Panc1 (cell line): ENCODE measurements around the gene CLBA1. TPM values are rescaled to one million over a fixed set of nuclear protein-coding genes. Genes with fewer than 3 reads are reported as not detected.

Experiments
- ATAC-seq: fragments of 200-7000 bp; cut with Tn5 transposase; 2 replicates; pipeline ENCODE4 v1.9.1; 2020; ENCODE audit warnings: mild to moderate bottlenecking, moderate library complexity
- BruUV-seq: library from RNA; stranded (reverse); fragments of 400-500 nt; replicated peaks from 2 replicates; lab custom pipeline; 2021; lab: Mats Ljungman, UMichigan
- CTCF ChIA-PET: fragments of 300-600 bp; sonication (Branson Sonifier 250); formaldehyde crosslinking; loops from one replicate; lab custom pipeline; 2022; ENCODE audit warnings: antibody characterized with exemption; lab: Charles Lee
- POLR2A ChIA-PET: fragments of 300-600 bp; sonication (Branson Sonifier 250); formaldehyde crosslinking; loops from one replicate; lab custom pipeline; 2022; ENCODE audit warnings: antibody characterized with exemption; lab: Charles Lee
- DNase-seq: peaks from one replicate; pipeline ENCODE4 v3.0.0-alpha.2; 2010; ENCODE audit warnings: low read depth, low spot score
- H3K27ac ChIP-seq: 2 replicates; pipeline ENCODE4 v1.5.1; 2011; ENCODE audit warnings: mild to moderate bottlenecking, low read length, inconsistent platforms
- H3K27me3 ChIP-seq: fragments of 200-500 bp; sonication (Bioruptor generic); 2 replicates; pipeline ENCODE4 v1.6.0; 2014; ENCODE audit warnings: low read length, inconsistent platforms; ENCODE audit not compliant: control insufficient read depth, insufficient read depth
- H3K36me3 ChIP-seq: fragments of 200-500 bp; sonication (Bioruptor generic); 2 replicates; pipeline ENCODE4 v1.5.1; 2014; ENCODE audit warnings: inconsistent platforms, mild to moderate bottlenecking, low read length, moderate library complexity; ENCODE audit not compliant: control insufficient read depth, insufficient read depth
- H3K4me1 ChIP-seq: 2 replicates; pipeline ENCODE4 v1.5.1; 2011; ENCODE audit warnings: inconsistent platforms, mild to moderate bottlenecking, low read length, moderate library complexity; ENCODE audit not compliant: control insufficient read depth, insufficient read depth
- H3K4me3 ChIP-seq, 2 experiments: 2 replicates each; pipeline ENCODE4 v1.5.1; 2011 to 2012; ENCODE audit warnings: low read depth in 2 of 2, low read length in 2 of 2, mild to moderate bottlenecking in 2 of 2, inconsistent platforms in 1 of 2, moderate library complexity in 1 of 2
- H3K9me3 ChIP-seq: fragments of 200-500 bp; sonication (Bioruptor generic); 2 replicates; pipeline ENCODE4 v1.5.1; 2014; ENCODE audit warnings: low read depth, mild to moderate bottlenecking, inconsistent platforms, low read length, moderate library complexity; ENCODE audit not compliant: control insufficient read depth, insufficient read depth
- POLR2AphosphoS5 ChIP-seq: IDR thresholded peaks from 2 replicates; pipeline ENCODE4 v1.6.1; 2012; ENCODE audit warnings: mild to moderate bottlenecking, low read depth, low read length, moderate library complexity
- SIN3A ChIP-seq: IDR thresholded peaks from 2 replicates; pipeline ENCODE4 v1.6.1; 2012; ENCODE audit warnings: low read depth, mild to moderate bottlenecking, low read length, moderate library complexity, borderline replicate concordance; ENCODE audit not compliant: insufficient read depth
- TCF7L2 ChIP-seq: IDR thresholded peaks from 2 replicates; pipeline ENCODE4 v1.6.1; 2011; ENCODE audit warnings: mild to moderate bottlenecking, low read depth, low read length, inconsistent platforms
- in situ Hi-C: cut with HindIII; loops from 2 replicates; pipeline ENCODE4 v1.10.0; 2016; ENCODE audit warnings: low sequenced_read_pairs, low pct_unique_long_range_greater_than_20kb
- intact Hi-C: fragments of 100-400 bp; cut with micrococcal nuclease; formaldehyde crosslinking; loops from one replicate; pipeline ENCODE4 v1.10.0; 2022; ENCODE audit not compliant: unreplicated experiment
- total RNA-seq: library from RNA; stranded (reverse); gene quantifications from one replicate; pipeline ENCODE4 v1.2.1, GENCODE V29; 2021; ENCODE audit not compliant: unreplicated experiment
- TF ChIP-seq, protein P1 (sequence below), 2 experiments: IDR thresholded peaks; 2 replicates each; pipeline ENCODE4 v1.6.1; 2011 to 2012; ENCODE audit warnings: low read depth in 2 of 2, control low read depth in 1 of 2, low read length in 1 of 2, mild to moderate bottlenecking in 1 of 2, moderate library complexity in 1 of 2; ENCODE audit not compliant: insufficient read depth in 1 of 2
- TF ChIP-seq, protein P2 (sequence below): fragments of 450-650 bp; IDR thresholded peaks from 2 replicates; pipeline ENCODE4 v1.5.1; 2017; ENCODE audit warnings: mild to moderate bottlenecking

CLBA1 gene
- total RNA-seq, 1 experiment from 2014 or later = 13.8 TPM

GRCh38 chr14:105015905-105016304 is 30.3 kb downstream of the CLBA1 start:
- Histone ChIP-seq H3K36me3 (peaks cover 7% of the 10 kb centered on the region), H3K4me1 (peaks cover 59% of the 10 kb centered on the region), H3K27ac (peak overlapping the region; percentile 81), H3K27me3 (no peaks in the 10 kb centered on the region), H3K9me3 (no peaks in the 10 kb centered on the region), H3K4me3 (0 out of 4 replicates have a peak overlapping the region, but pooled peaks of 1 of the 2 experiments have one; percentile 8)
- in situ Hi-C loops = no loop called here
- ChIA-PET POLR2A (no interaction called here), CTCF (no interaction called here)
- ATAC-seq (no peak), DNase-seq (no peak)
- intact Hi-C loops = no loop called here
- BruUV-seq = no TSS peak
- TF ChIP-seq, protein P1, sequence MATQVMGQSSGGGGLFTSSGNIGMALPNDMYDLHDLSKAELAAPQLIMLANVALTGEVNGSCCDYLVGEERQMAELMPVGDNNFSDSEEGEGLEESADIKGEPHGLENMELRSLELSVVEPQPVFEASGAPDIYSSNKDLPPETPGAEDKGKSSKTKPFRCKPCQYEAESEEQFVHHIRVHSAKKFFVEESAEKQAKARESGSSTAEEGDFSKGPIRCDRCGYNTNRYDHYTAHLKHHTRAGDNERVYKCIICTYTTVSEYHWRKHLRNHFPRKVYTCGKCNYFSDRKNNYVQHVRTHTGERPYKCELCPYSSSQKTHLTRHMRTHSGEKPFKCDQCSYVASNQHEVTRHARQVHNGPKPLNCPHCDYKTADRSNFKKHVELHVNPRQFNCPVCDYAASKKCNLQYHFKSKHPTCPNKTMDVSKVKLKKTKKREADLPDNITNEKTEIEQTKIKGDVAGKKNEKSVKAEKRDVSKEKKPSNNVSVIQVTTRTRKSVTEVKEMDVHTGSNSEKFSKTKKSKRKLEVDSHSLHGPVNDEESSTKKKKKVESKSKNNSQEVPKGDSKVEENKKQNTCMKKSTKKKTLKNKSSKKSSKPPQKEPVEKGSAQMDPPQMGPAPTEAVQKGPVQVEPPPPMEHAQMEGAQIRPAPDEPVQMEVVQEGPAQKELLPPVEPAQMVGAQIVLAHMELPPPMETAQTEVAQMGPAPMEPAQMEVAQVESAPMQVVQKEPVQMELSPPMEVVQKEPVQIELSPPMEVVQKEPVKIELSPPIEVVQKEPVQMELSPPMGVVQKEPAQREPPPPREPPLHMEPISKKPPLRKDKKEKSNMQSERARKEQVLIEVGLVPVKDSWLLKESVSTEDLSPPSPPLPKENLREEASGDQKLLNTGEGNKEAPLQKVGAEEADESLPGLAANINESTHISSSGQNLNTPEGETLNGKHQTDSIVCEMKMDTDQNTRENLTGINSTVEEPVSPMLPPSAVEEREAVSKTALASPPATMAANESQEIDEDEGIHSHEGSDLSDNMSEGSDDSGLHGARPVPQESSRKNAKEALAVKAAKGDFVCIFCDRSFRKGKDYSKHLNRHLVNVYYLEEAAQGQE (IDR thresholded peaks at IDR 0.05; ENCODE audit: insufficient read depth in 1 of 2, low read depth in 2 of 2, low read length in 1 of 2) = no peak
- no peak for TF ChIP-seq POLR2AphosphoS5

- Histone ChIP-seq H3K27me3 (no peaks in the 10 kb centered on the region), H3K36me3 (peaks cover 7% of the 10 kb centered on the region), H3K27ac (peak overlapping the region; percentile 95), H3K9me3 (no peaks in the 10 kb centered on the region), H3K4me3 (peak overlapping the region; percentile 75 to 88; a peak in 3 of 4 replicates), H3K4me1 (peaks cover 58% of the 10 kb centered on the region)
- in situ Hi-C loops (no loop called here), intact Hi-C loops (no loop called here)
- TF ChIP-seq POLR2AphosphoS5 = no peak
- TF ChIP-seq, protein P1 (IDR thresholded peaks at IDR 0.05; ENCODE audit: insufficient read depth in 1 of 2, low read depth in 2 of 2, low read length in 1 of 2) = no peak
- no peak for TF ChIP-seq TCF7L2
- TF ChIP-seq, protein P2, sequence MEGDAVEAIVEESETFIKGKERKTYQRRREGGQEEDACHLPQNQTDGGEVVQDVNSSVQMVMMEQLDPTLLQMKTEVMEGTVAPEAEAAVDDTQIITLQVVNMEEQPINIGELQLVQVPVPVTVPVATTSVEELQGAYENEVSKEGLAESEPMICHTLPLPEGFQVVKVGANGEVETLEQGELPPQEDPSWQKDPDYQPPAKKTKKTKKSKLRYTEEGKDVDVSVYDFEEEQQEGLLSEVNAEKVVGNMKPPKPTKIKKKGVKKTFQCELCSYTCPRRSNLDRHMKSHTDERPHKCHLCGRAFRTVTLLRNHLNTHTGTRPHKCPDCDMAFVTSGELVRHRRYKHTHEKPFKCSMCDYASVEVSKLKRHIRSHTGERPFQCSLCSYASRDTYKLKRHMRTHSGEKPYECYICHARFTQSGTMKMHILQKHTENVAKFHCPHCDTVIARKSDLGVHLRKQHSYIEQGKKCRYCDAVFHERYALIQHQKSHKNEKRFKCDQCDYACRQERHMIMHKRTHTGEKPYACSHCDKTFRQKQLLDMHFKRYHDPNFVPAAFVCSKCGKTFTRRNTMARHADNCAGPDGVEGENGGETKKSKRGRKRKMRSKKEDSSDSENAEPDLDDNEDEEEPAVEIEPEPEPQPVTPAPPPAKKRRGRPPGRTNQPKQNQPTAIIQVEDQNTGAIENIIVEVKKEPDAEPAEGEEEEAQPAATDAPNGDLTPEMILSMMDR = no peak
- TF ChIP-seq SIN3A = no peak
- DNase-seq = no peak
- BruUV-seq = no TSS peak
- CTCF ChIA-PET = interaction anchor here (0.6 kb wide), 1 partner anchor 24 kb away, joined by 3 read pairs; no protein-coding TSS in a partner anchor
- POLR2A ChIA-PET = interaction anchor here (0.8 kb wide), 1 partner anchor 25 kb away, joined by 5 read pairs; no protein-coding TSS in a partner anchor
- ATAC-seq = no peak
Measured at GRCh38 chr14:105018414-105018813, 32.8 kb downstream of the CLBA1 start.
